HepG2 (cell line): ENCODE results near the gene NAALADL1. TPM values are rescaled to one million over a fixed set of nuclear protein-coding genes. Genes with fewer than 3 reads are reported as not detected.
A peak's percentile ranks its signal among the peaks of the same experiment; 100 is the strongest.

ENCODE experiments used
- ATAC-seq: fragments of 200-7000 bp; cut with Tn5 transposase; 3 replicates; pipeline ENCODE4 v1.9.1; 2020; ENCODE audit warnings: mild to moderate bottlenecking, moderate library complexity
- BruUV-seq: library from RNA; stranded (reverse); fragments of 400-500 nt; replicated peaks from 2 replicates; lab custom pipeline; 2021; lab: Mats Ljungman, UMichigan
- CTCF ChIA-PET: fragments of 300-600 bp; formaldehyde crosslinking; extraction: SDS; loops from one replicate; lab custom pipeline; 2021; ENCODE audit warnings: low total read pairs, inconsistent platforms, low intra/inter-chr PET ratio; lab: Yijun Ruan, JAX
- POLR2A ChIA-PET: fragments of 350-600 bp; sonication (Branson Sonifier 250); formaldehyde crosslinking; loops from one replicate; lab custom pipeline; 2020; ENCODE audit warnings: antibody characterized with exemption, inconsistent platforms; lab: Yijun Ruan, JAX
- DNase-seq: peaks from one replicate; pipeline ENCODE4 v3.0.0-alpha.2; 2015; ENCODE audit warnings: low spot score
- FAIRE-seq: peaks from 3 replicates; lab custom pipeline; 2011; peaks lifted over from hg19 to GRCh38; lab: Jason Lieb, UNC
- H2AFZ ChIP-seq: one replicate; pipeline ENCODE4 v1.6.1; 2011; ENCODE audit warnings: low read length, inconsistent platforms
- H3K27ac ChIP-seq: fragments of 300-600 bp; 3 replicates; pipeline ENCODE4 v1.8.0; 2011; ENCODE audit warnings: mixed run types, mild to moderate bottlenecking, mixed read lengths, low read length, inconsistent platforms; ENCODE audit not compliant: insufficient read depth; ENCODE audit errors: extremely low read length
- H3K27me3 ChIP-seq, 2 experiments: fragments of 200-600 bp in 1 of 2; 2 replicates in 1 of 2; 3 replicates in 1 of 2; pipeline versions ENCODE4 v1.6.0 to v1.8.0; 2011; ENCODE audit warnings: low read length in 2 of 2, mild to moderate bottlenecking in 2 of 2, moderate library complexity in 2 of 2, inconsistent platforms in 1 of 2; ENCODE audit not compliant: insufficient read depth in 2 of 2, control insufficient read depth in 1 of 2
- H3K36me3 ChIP-seq, 2 experiments: fragments of 200-600 bp in 1 of 2; replicated peaks in 1 of 2; 2 replicates in 1 of 2; 3 replicates in 1 of 2; pipeline versions ENCODE4 v1.5.1 to v1.8.0; 2011; ENCODE audit warnings: low read length in 2 of 2, inconsistent platforms in 1 of 2; ENCODE audit not compliant: insufficient read depth in 2 of 2, control insufficient read depth in 1 of 2
- H3K4me1 ChIP-seq: 2 replicates; pipeline ENCODE4 v1.5.1; 2012; ENCODE audit warnings: low read length, inconsistent platforms; ENCODE audit not compliant: insufficient read depth
- H3K4me2 ChIP-seq: 2 replicates; pipeline ENCODE4 v1.6.0; 2011; ENCODE audit warnings: low read depth, low read length, inconsistent platforms
- H3K4me3 ChIP-seq, 3 experiments: fragments of 200-600 bp in 1 of 3; sonication (generic), shearing (Covaris generic) in 1 of 3; replicated peaks in 1 of 3; 2 replicates each; pipeline ENCODE4 v1.5.1; 2011 to 2016; ENCODE audit warnings: low read length in 3 of 3, inconsistent platforms in 2 of 3, low read depth in 2 of 3, mild to moderate bottlenecking in 2 of 3, control low read depth in 1 of 3, mixed read lengths in 1 of 3; ENCODE audit not compliant: insufficient read depth in 1 of 3
- H3K79me2 ChIP-seq: one replicate; pipeline ENCODE4 v1.6.1; 2011; ENCODE audit warnings: low read length, inconsistent platforms; ENCODE audit not compliant: insufficient read depth
- H3K9ac ChIP-seq: 2 replicates; pipeline ENCODE4 v1.6.0; 2011; ENCODE audit warnings: mild to moderate bottlenecking, low read depth, low read length, inconsistent platforms; ENCODE audit not compliant: insufficient read depth
- H3K9me3 ChIP-seq: 2 replicates; pipeline ENCODE4 v1.5.1; 2012; ENCODE audit warnings: mild to moderate bottlenecking, low read length
- H4K20me1 ChIP-seq: 2 replicates; pipeline ENCODE4 v1.6.0; 2011; ENCODE audit warnings: inconsistent platforms, mild to moderate bottlenecking, low read length, moderate library complexity; ENCODE audit not compliant: insufficient read depth
- AKNA ChIP-seq: sonication (generic); formaldehyde crosslinking; IDR thresholded peaks from 2 replicates; pipeline ENCODE4 v1.4.0; 2020; ENCODE audit warnings: missing genetic modification reagents, borderline replicate concordance
- E2F2 ChIP-seq: sonication (generic); formaldehyde crosslinking; IDR thresholded peaks from 2 replicates; pipeline ENCODE4 v1.4.0; 2020; ENCODE audit warnings: missing genetic modification reagents, borderline replicate concordance
- FOXA1 ChIP-seq, 2 experiments: fragments of 450-650 bp in 1 of 2; sonication (generic) in 1 of 2; formaldehyde crosslinking in 1 of 2; IDR thresholded peaks; 2 replicates each; pipeline versions ENCODE4 v1.4.0 to v1.6.1; 2016 to 2020; ENCODE audit warnings: missing genetic modification reagents in 1 of 2
- FOXA3 ChIP-seq: IDR thresholded peaks from 2 replicates; pipeline ENCODE4 v1.6.1; 2016; ENCODE audit warnings: missing genetic modification reagents, missing compliant biosample characterization
- HOXD1 ChIP-seq: sonication (generic); formaldehyde crosslinking; IDR thresholded peaks from 2 replicates; pipeline ENCODE4 v1.5.0; 2020; ENCODE audit warnings: missing genetic modification reagents
- KLF11 ChIP-seq: IDR thresholded peaks from 2 replicates; pipeline ENCODE4 v1.6.1; 2016; ENCODE audit warnings: missing compliant biosample characterization
- POLR2A ChIP-seq, 2 experiments: IDR thresholded peaks; 2 replicates each; pipeline ENCODE4 v1.6.1; 2011; ENCODE audit warnings: low read depth in 2 of 2, low read length in 2 of 2, mild to moderate bottlenecking in 1 of 2, moderate library complexity in 1 of 2; ENCODE audit not compliant: insufficient read depth in 1 of 2
- RFXANK ChIP-seq: IDR thresholded peaks from 2 replicates; pipeline ENCODE4 v1.6.1; 2016
- SAP130 ChIP-seq: IDR thresholded peaks from 2 replicates; pipeline ENCODE4 v1.6.1; 2016; ENCODE audit warnings: low read depth
- SMAD9 ChIP-seq: sonication (generic); formaldehyde crosslinking; IDR thresholded peaks from 2 replicates; pipeline ENCODE4 v1.5.1; 2020; ENCODE audit warnings: mild to moderate bottlenecking, missing genetic modification reagents
- STAG1 ChIP-seq: sonication (generic); formaldehyde crosslinking; IDR thresholded peaks from 2 replicates; pipeline ENCODE4 v1.4.0; 2020; ENCODE audit warnings: missing genetic modification reagents
- ZNF207 ChIP-seq: fragments of 450-650 bp; IDR thresholded peaks from 2 replicates; pipeline ENCODE4 v1.6.1; 2016; ENCODE audit warnings: antibody characterized with exemption, borderline replicate concordance
- ZNF546 ChIP-seq: sonication (generic); formaldehyde crosslinking; conservative IDR thresholded peaks from 2 replicates; pipeline ENCODE4 v1.8.1; 2023; ENCODE audit warnings: mild to moderate bottlenecking, missing genetic modification reagents
- WGBS: methylation state at CpG from one replicate; pipeline ENCODE4 v1.1.6; 2017; ENCODE audit warnings: low lambda C conversion rate; 5-methylcytosine and 5-hydroxymethylcytosine counted together
- in situ Hi-C: cut with HindIII; loops from 2 replicates; pipeline ENCODE4 v1.10.0; 2017; ENCODE audit warnings: low pct_unique_long_range_greater_than_20kb; ENCODE audit not compliant: extremely low pct_ligation_motif_present
- intact Hi-C: fragments of 100-400 bp; cut with micrococcal nuclease; formaldehyde crosslinking; loops from one replicate; pipeline ENCODE4 v1.10.0; 2022; ENCODE audit not compliant: unreplicated experiment
- polyA plus RNA-seq, 8 experiments: library from polyadenylated mRNA; depleted of rRNA in 3 of 8; stranded (reverse) in 7 of 8; unstranded in 1 of 8; fragments of >200 nt; fragmentation: Illumina TruSeq in 4 of 8; extraction: Trizol in 4 of 8; gene quantifications; 2 replicates each; pipeline versions ENCODE4 v1.2.1 to v1.2.3, GENCODE V29; 2011 to 2016; ENCODE audit warnings: low read depth in 4 of 8, missing spikeins in 1 of 8, mixed read lengths in 1 of 8; ENCODE audit not compliant: insufficient read depth in 1 of 8
- total RNA-seq, 5 experiments: library from RNA; depleted of rRNA; stranded (reverse); fragments of >200 nt; fragmentation: Illumina TruSeq; extraction: Trizol; gene quantifications; 2 replicates each; pipeline ENCODE4 v1.2.3, GENCODE V29; 2016; ENCODE audit warnings: low read depth in 1 of 5

NAALADL1 gene
- total and polyA plus RNA-seq, 2 of the 13 experiments (the other 11 are each of a cell fraction or from before 2014, with no cell fraction given) = 9.3 to 33.9 TPM

GRCh38 chr11:65077451-65077850, 19.1 kb upstream of the NAALADL1 start:
- POLR2A ChIA-PET = no interaction called here
- BruUV-seq = no TSS peak

GRCh38 chr11:65072631-65072966, 14.2 kb upstream of the NAALADL1 start:
- POLR2A ChIA-PET = interaction anchor here (0.6 to 1.7 kb wide), 6 partner anchors 15 to 62 kb away, joined by 3 to 6 read pairs (median 3); partner anchors contain the start of genes ARL2, NAALADL1, SAC3D1 and SYVN1
- 0 out of 2 replicates have a peak, but pooled peaks have one; percentile 2 for TF ChIP-seq STAG1 (CRISPR knock-in tag)
- TF ChIP-seq FOXA3 (CRISPR knock-in tag) = peak; percentile 71
- TF ChIP-seq RFXANK (CRISPR knock-in tag) = no peak
- no peak for TF ChIP-seq KLF11
- TF ChIP-seq AKNA (CRISPR knock-in tag) = no peak
- no peak for TF ChIP-seq ZNF546
- no peak for TF ChIP-seq HOXD1
- no peak for TF ChIP-seq E2F2 (CRISPR knock-in tag)
- TF ChIP-seq FOXA1 (IDR thresholded peaks at IDR 0.05) = no peak
- TF ChIP-seq FOXA1 (CRISPR knock-in tag; IDR thresholded peaks at IDR 0.05) = peak; percentile 62
- no peak for TF ChIP-seq ZNF207
- no peak for TF ChIP-seq SMAD9
- 0 out of 2 replicates have a peak, but pooled peaks have one; percentile 11 for TF ChIP-seq SAP130 (CRISPR knock-in tag)

More at GRCh38 chr11:65077451-65077850, 19.1 kb upstream of the NAALADL1 start:
- Histone ChIP-seq H3K9me3 (no peaks in the 10 kb centered on the region), H2AFZ (no peak overlapping the region), H3K9ac (no peak overlapping the region), H3K27me3 (no peaks in the 10 kb centered on the region), H3K79me2 (peaks cover 15% of the 10 kb centered on the region), H3K27ac (no peak overlapping the region), H3K4me1 (peaks cover 32% of the 10 kb centered on the region), H3K4me3 (no peak overlapping the region), H3K36me3 (peaks cover 11 to 27% of the 10 kb centered on the region in 2 experiments), H3K4me2 (no peak overlapping the region), H4K20me1 (no peaks in the 10 kb centered on the region)
- TF ChIP-seq POLR2A (IDR thresholded peaks at IDR 0.05; ENCODE audit: insufficient read depth in 1 of 2, low read depth in 2 of 2, low read length in 2 of 2) (0 out of 4 replicates have a peak, but pooled peaks of 1 of the 2 experiments have one; percentile 6), HOXD1 (no peak)
- CTCF ChIA-PET = interaction anchor here (0.9 to 2.3 kb wide), 2 partner anchors 49 to 63 kb away, joined by 5 to 17 read pairs; partner anchors contain the start of genes ARL2 and SNX15
- no peak for DNase-seq
- intact Hi-C loops (loop anchor here (5.0 kb wide), 1 partner anchor 50 kb away; the partner anchor contains the start of gene SNX15), in situ Hi-C loops (no loop called here)
- no peak for FAIRE-seq
- 100% methylated on average over 2 of the region's 4 CpGs for WGBS
- peak; percentile 26; the same call in 2 of the 3 replicates for ATAC-seq

More at GRCh38 chr11:65072631-65072966, 14.2 kb upstream of the NAALADL1 start:
- Histone ChIP-seq H3K4me3 (no peak overlapping the region), H3K27ac (no peak overlapping the region), H3K4me2 (peak overlapping the region; percentile 21), H2AFZ (no peak overlapping the region), H3K4me1 (peaks cover 17% of the 10 kb centered on the region), H3K9ac (no peak overlapping the region), H3K79me2 (no peaks in the 10 kb centered on the region), H3K36me3 (peaks cover 4 to 6% of the 10 kb centered on the region in 2 experiments; a peak in 3 of 5 replicates), H3K27me3 (no peaks in the 10 kb centered on the region), H3K9me3 (no peaks in the 10 kb centered on the region), H4K20me1 (no peaks in the 10 kb centered on the region)
- BruUV-seq = no TSS peak
- DNase-seq (no peak), ATAC-seq (peak; percentile 66), FAIRE-seq (no peak)
- no CpG with 5 or more reads among the region's 1 CpG for WGBS
- in situ Hi-C loops (no loop called here), intact Hi-C loops (no loop called here)
- CTCF ChIA-PET = no interaction called here
